Renal cortex interstitium (tissue), 15 donors: ENCODE measurements around the gene PHB1. TPM values are rescaled to one million over a fixed set of nuclear protein-coding genes. Genes with fewer than 3 reads are reported as not detected.

Source experiments
- DNase-seq, 11 donors: peaks; one replicate each; pipeline ENCODE4 v3.0.0-alpha.2; 2013; ENCODE audit warnings: low read depth in 9 of 11, low spot score in 4 of 11; ENCODE audit errors: extremely low read depth in 1 of 11
- long read RNA-seq, 16 experiments: transcript quantifications; one replicate each; lab custom pipeline, GENCODE V29; 2026
- polyA plus RNA-seq, 3 donors: library from polyadenylated mRNA; unstranded; fragments of 120-200 nt; gene quantifications; one replicate each; pipeline ENCODE4 v1.2.1, GENCODE V29; 2013; ENCODE audit not compliant: insufficient read length in 3 of 3

PHB1 gene
- polyA plus RNA-seq, result 100 to 1,000 TPM; 225 to 247 (median 234) TPM
- long read RNA-seq, donor 1, transcript PHB-201 (7 exons, 1,832 nt), result major isoform, 63 of 112 reads
- long read RNA-seq, donor 1, partial matches to known transcripts, result 38 of 112 reads
- long read RNA-seq, donor 1, other reads (novel, unspliced or antisense), result 0 of 112 reads
- long read RNA-seq, donor 2, transcript PHB-202 (5 exons, 847 nt), result minor isoform, 7 of 99 reads
- long read RNA-seq, donor 2, transcript PHB-201 (7 exons, 1,832 nt), result major isoform, 69 of 99 reads
- long read RNA-seq, donor 2, partial matches to known transcripts, result 19 of 99 reads
- long read RNA-seq, donor 2, other reads (novel, unspliced or antisense), result 0 of 99 reads
- long read RNA-seq, donor 3, transcript PHB-211 (2 exons, 852 nt), result minor isoform, 6 of 214 reads
- long read RNA-seq, donor 3, transcript PHB-202 (5 exons, 847 nt), result minor isoform, 6 of 214 reads
- long read RNA-seq, donor 3, transcript PHB-201 (7 exons, 1,832 nt), result major isoform, 120 of 214 reads
- long read RNA-seq, donor 3, partial matches to known transcripts, result 66 of 214 reads
- long read RNA-seq, donor 3, other reads (novel, unspliced or antisense), result 8 of 214 reads
- long read RNA-seq, donor 4, transcript PHB-201 (7 exons, 1,832 nt), result major isoform, 72 of 140 reads
- long read RNA-seq, donor 4, partial matches to known transcripts, result 62 of 140 reads
- long read RNA-seq, donor 4, other reads (novel, unspliced or antisense), result 0 of 140 reads
- long read RNA-seq, donor 5, result 0 reads
- long read RNA-seq, donor 6, transcript PHB-202 (5 exons, 847 nt), result minor isoform, 10 of 135 reads
- long read RNA-seq, donor 6, transcript PHB-201 (7 exons, 1,832 nt), result major isoform, 64 of 135 reads
- long read RNA-seq, donor 6, partial matches to known transcripts, result 55 of 135 reads
- long read RNA-seq, donor 6, other reads (novel, unspliced or antisense), result 0 of 135 reads
- long read RNA-seq, donor 7, transcript PHB-202 (5 exons, 847 nt), result minor isoform, 5 of 209 reads
- long read RNA-seq, donor 7, transcript PHB-201 (7 exons, 1,832 nt), result major isoform, 105 of 209 reads
- long read RNA-seq, donor 7, partial matches to known transcripts, result 89 of 209 reads
- long read RNA-seq, donor 7, other reads (novel, unspliced or antisense), result 0 of 209 reads
- long read RNA-seq, donor 8, result 0 reads
- long read RNA-seq, donor 9, transcript PHB-201 (7 exons, 1,832 nt), result major isoform, 80 of 186 reads
- long read RNA-seq, donor 9, partial matches to known transcripts, result 100 of 186 reads
- long read RNA-seq, donor 9, other reads (novel, unspliced or antisense), result 0 of 186 reads
- long read RNA-seq, donor 10, transcript PHB-202 (5 exons, 847 nt), result minor isoform, 11 of 196 reads
- long read RNA-seq, donor 10, transcript PHB-201 (7 exons, 1,832 nt), result major isoform, 102 of 196 reads
- long read RNA-seq, donor 10, partial matches to known transcripts, result 74 of 196 reads
- long read RNA-seq, donor 10, other reads (novel, unspliced or antisense), result 0 of 196 reads
- long read RNA-seq, donor 11, transcript PHB-201 (7 exons, 1,832 nt), result major isoform, 66 of 123 reads
- long read RNA-seq, donor 11, partial matches to known transcripts, result 53 of 123 reads
- long read RNA-seq, donor 11, other reads (novel, unspliced or antisense), result 0 of 123 reads
- long read RNA-seq, donor 12, transcript PHB-201 (7 exons, 1,832 nt), result major isoform, 33 of 55 reads
- long read RNA-seq, donor 12, partial matches to known transcripts, result 16 of 55 reads
- long read RNA-seq, donor 12, other reads (novel, unspliced or antisense), result 0 of 55 reads
- long read RNA-seq, donor 13, result 0 reads
- long read RNA-seq, donor 14, transcript PHB-201 (7 exons, 1,832 nt), result major isoform, 88 of 141 reads
- long read RNA-seq, donor 14, partial matches to known transcripts, result 38 of 141 reads
- long read RNA-seq, donor 14, other reads (novel, unspliced or antisense), result 0 of 141 reads
- long read RNA-seq, donor 15, transcript PHB-201 (7 exons, 1,832 nt), result major isoform, 31 of 59 reads
- long read RNA-seq, donor 15, partial matches to known transcripts, result 24 of 59 reads
- long read RNA-seq, donor 15, other reads (novel, unspliced or antisense), result 0 of 59 reads
- long read RNA-seq, donor 16, transcript PHB-202 (5 exons, 847 nt), result minor isoform, 6 of 409 reads
- long read RNA-seq, donor 16, transcript PHB-201 (7 exons, 1,832 nt), result major isoform, 221 of 409 reads
- long read RNA-seq, donor 16, transcript PHB-211 (2 exons, 852 nt), result minor isoform, 8 of 409 reads
- long read RNA-seq, donor 16, partial matches to known transcripts, result 156 of 409 reads
- long read RNA-seq, donor 16, other reads (novel, unspliced or antisense), result 11 of 409 reads

DNA sequence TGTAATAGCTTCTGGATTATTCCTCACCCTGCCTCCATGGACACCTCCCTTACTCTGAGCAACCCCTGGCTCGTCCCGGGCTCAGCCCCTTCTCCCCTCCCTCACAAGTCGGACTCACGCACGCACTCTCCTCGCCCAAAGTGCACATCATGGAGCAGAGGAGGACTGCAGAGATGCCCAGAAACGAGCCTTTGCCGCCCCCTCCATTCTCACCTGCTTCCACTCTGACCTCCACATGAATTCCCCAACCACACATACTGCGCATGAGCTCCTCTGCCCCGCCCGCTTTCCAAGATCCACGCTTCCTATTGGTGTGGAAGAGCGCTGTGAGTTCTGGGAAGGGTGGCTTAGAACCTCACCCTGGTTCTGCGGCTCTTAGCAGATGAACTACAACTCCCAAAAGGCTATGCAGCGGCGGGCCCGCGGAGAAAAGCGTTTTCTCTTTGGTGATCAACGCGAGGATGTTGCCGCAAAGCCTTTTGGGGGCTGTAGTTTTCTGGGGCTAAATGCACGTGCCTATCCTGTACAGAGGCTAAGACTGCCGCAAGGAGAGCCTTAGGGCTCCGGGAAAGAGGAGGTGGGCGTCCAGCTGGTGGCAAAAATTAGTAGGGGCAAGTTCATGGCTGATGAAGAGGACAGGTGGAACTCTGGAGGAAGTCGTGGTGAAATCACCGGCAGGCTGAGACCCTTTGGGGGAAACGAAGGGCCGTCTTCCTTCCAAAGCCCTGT, at the start of gene PHB1:
Gene PHB1, minus strand, starts transcription at position 261 of the 729 bp plus-strand sequence. CDS start 1,618 bp downstream, outside the sequence.
- peak; percentile 88 to 99 (median 96) for DNase-seq

DNA sequence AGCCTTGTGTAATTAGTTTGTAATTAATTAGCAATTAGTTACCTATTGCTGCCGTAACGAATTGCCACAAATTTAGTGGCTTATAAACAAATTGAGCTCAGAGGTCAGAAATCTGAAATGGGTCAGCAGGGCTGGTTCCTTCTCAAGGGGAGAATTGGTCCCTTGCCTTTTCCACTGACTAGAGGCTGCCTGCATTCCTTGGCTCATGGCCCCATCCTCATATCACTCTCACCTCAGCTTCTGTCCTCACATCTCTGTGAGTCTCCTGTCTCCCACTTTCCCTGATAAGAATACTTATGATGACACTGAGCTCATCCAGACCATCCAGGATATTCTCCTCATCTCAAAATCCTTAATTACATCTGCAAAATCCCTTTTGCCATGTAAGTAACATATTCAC, 49.4 kb upstream of the PHB1 start:
- DNase-seq, result no peak

DNA sequence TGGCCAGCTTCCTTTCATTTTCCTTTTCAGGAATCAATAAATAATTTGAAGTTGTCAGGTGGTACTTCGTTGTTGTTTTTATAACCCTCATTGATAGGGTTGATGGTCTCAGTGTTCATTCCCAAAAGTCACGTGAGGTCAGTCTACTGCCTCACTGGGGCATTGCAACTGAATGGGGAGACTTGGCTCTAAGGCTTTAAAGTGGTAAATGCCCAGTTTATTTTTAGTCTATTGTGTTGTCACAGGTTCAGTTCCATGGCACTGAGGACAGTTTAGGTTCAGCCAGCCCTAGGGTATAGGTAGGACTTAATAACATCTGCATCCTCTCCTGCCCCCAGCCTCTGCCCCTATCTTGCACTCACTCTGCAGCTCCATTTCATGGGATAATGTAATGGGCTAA, 46.9 kb upstream of the PHB1 start:
- DNase-seq, result no peak

DNA sequence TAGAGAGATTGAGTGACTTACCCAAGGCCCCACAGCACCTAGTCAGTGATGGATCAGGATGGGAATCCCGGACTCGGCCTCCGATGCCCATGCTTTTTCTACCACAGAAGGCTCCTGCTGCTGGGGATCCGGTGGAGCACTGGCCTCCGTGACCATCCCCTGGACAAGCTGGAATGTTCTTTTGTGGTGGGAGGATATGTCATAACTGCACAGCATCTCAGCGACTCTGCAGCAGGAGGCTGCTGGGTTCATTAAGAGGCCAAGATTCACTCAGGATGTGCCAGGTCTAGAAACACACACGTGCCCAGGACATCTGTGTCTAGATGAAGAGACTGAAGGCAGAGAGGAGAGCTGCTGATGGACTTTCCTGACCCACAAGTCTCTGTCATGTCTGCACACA, 45.7 kb upstream of the PHB1 start:
- no peak for DNase-seq

DNA sequence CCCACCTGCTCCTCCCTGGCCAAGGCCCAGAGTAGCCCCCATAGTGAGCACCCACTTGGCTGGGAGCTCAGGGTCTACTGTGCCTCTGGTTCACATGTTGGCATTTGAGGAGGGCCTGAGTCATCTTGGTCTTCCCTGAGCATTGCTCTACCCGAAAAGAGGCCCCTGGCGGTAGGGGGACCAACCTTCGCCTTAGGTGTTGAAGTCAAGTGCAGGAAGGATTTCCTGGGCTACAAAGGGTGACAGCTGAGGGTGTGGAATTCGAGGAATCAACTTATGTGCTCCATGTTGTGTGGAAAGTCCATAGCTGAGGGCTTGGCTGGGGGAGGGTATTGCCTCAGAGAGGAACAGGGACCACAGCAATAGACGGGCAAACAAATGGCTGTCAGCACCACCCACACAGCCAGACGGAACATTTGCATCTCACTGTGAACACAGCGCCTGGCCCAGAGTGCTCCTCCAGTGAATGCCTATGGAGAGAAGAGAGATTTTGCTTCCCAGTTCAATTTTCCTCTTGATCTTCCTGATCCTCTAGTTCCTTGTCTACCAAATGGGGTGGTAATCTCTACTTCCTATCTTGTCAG, 44.8 kb upstream of the PHB1 start:
- DNase-seq, result no peak

DNA sequence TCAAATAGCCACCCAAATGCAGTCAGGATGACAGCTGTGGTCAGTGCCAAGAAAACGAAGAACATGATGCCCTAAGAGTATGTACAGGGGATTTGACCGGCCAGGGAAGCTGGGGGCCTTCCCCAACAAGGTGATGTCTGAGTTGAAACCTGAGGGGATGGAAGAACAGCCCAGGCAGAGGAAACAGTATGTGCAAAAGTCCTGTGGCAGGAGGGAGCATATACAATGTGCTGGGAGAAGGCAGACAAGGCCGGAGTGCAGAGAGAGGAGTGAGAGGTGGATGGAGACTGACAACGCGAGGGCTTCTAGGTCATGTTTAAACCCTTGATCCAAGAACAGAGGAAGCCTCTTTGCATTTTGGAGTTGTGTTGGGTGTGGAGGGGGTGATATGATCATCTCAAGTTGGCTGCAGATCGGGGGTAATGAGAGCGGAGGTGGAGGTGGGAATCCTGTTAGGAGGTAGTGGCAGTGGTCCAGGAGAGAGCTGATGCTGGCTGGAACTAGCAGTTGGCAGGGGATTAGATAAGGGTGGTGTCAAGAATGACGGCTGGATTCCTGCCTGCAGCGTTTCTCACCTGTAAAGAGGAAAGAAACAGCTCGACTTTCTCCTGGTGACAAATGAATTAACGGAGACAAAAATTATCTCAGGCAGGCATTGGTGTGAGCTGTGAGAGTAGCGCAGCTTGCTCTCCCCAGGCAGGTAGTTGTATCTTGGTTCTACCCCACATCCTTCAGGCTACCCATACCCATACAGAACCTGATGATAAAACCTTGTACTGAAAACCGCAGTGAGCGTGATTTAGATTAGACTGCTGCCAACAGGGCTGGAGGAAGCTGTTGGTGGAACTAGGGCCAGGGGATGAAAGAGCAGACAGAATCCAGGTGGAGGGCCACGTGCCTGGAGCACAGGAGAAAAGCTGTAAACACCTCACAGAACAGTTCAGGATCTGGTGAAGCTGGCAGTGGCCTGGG, 43.2 kb upstream of the PHB1 start:
- DNase-seq, result no peak

DNA sequence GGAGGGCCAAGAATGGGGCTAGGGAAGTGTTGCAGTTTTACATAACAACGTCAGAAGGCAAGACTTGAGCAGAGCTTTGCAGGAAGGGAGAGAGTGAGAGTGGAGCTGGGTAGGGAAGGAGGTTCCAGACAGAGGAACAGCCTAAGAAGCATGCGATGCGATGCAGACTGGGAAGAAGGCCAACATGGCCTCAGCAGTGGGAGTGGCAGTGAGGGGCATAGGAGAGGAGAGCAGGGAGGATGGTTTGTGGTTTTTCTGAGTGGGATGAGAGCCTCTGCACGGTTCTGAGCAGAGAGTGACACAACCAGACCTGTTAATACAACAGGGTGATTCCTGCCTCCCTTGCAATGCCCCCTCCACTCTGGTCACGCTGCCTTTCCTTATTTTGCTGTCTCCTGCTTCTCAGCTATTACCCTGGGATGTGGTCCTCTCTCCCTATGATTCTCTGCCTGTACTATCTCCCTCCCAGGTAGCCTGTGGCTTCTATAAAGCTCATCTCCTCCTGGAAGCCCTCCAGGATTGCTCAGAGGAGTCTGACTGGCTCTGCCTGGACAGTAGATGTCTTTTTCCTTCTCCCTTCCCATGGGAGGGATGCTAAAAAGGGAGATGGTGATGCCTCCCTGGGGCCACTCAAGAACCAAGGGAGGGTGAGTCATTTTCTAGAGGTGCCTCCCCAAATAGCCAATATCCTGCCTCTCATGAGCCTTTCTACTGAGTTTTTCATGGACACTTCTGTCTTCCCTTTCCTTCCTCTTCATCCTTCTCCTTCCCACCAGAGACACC, 41.7 kb upstream of the PHB1 start:
- peak in 2 of 11 donors; percentile 37 for DNase-seq

DNA sequence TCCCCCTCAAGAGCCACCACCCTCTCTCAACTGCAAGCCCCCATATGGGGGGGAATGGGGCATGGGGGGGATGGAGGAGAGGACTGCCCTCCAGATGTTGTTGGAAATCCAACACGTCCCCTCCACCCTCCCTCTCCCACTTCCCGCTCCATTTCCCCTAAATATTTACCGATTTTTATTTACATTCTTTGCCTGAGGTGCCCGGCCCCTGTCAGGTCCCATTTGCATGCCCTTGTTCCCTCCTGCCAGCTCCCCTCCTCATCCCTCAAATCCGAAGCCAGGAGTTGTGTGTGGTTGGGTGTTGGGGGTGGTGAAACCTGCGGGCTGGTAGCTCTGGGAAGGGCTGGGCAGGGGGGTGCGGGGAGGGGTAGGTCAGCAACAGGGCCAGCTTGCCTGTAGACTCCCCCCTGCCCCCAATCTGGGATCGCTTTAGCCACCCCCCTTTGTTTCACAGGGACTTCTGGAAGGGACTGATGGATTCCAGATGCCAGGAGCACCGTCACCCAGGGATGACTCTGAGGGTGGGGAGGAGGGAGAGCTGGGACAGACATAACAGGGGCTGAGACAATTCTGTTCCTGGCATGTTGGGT, 40.7 kb upstream of the PHB1 start:
- DNase-seq, result peak in 2 of 11 donors; percentile 40 to 50

DNA sequence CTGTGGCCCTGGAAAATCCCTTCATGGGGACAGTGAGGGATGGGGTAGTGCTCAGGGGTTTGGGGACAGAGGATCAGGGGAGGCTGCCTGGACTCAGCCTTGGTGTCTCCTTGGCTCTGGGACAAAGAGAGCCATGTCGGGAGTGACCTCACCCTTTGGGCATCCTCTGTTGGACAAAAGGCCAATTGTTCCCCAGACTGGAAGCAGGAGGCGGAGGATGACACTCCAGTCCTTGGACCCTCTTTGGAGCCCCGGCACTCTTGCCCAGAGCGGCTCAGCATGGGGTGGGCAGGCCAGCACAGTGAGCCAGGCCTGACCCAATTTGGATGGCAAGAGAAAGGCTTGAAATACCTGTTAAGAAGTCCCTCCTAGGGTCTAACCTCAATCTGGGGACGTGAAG, 39.4 kb upstream of the PHB1 start:
- no peak for DNase-seq

DNA sequence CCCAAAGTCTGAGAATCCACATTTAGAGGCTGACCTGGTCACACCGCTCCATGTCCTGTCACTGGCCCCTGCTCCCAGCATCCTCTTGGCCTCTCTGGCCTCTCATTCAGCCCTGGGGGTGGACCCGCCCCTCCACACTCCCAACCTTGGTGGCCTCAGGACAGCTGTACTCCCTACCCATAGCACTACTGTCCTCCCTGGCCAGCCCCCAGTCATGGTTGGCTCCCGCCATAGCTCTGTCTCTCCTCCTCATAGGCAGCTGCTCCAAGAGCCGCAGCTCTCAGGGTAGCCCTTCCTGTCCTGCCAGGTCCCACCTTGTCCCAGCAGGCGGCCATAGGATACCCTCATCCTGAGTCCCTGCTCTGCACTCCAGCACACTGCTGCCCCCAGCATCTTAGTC, 38.0 kb upstream of the PHB1 start:
- no peak for DNase-seq

DNA sequence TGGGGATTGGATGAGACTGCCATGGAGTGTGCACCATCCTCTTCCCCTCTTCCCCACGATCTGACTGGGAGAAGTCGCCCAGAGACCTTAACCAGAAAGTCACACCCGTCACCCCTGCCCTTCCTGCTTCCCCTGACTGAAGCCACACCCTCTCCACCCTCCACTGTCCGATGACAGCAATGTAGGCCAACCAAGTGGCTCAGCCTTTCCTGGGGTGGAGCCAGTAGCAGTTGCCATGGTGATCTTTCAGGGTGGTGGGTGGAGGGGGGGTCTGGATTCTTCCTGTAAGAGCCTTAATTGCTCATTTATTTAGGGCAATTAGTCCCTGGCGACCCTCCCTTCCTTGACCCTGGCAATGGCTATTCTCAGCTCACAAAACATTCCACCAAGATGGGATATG, 37.5 kb upstream of the PHB1 start:
- no peak for DNase-seq

DNA sequence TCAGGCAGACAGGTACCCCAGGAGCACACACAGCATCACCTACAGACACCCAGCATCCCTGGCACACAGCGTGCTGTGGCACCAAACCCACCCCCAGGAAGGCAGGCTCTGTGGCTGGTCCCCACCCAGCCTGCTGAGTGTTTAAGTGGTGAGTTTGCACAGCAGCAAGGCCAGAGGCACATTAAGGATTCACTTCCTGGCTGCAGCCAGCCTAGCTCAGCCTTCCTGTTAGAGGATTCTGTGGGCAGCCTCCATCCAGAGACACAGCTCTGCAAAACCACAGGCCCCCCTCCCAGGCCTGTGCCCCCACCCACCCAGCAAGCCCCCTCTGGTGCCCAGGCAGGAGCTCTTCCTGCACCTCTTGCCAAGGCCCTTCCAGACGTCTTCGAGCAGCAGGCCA, 36.1 kb upstream of the PHB1 start:
- no peak for DNase-seq

DNA sequence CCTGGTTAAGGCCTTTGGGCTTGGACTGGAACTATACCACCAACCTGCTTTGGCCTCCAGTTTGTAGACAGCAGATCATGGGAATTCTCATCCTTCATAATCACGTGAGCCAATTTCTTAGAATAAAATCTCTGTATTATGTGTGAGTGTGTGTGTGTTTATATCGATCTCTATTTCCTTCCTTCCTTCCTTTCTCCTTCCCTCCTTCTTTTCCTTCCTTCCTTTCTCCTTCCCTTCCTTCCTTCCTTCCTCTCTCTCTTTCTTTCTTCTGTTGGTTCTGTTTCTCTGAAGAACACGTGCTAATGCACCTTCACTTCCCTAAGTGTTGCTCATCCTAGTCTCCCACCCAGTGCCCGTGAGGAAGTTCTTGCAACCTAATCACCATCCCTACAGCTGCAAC, 35.5 kb upstream of the PHB1 start:
- no peak for DNase-seq
